ENCODE data around the gene TRAK2.
"Not testable (repeated sequence)": the region's sequence is repeated elsewhere in the genome, so short reads cannot be mapped to it uniquely, and the experiment has no call there.

The TRAK2 gene

GRCh38 chr2:201451292-201452057 is at the start of gene TRAK2, which contains the start of gene STRADB:
Gene TRAK2 (minus strand): TSS chr2:201451458. CDS start chr2:201420507, 30,951 bp downstream.
Gene STRADB (plus strand): TSS chr2:201451740. CDS start chr2:201454841, 3,101 bp downstream.
- DNase-seq (ENCODE audit: low spot score) = peak; percentile 96

GRCh38 chr2:201500534-201500933 is 49.3 kb upstream of the TRAK2 start:
- no peak for DNase-seq (ENCODE audit: low spot score)

GRCh38 chr2:201496785-201497184 is 45.5 kb upstream of the TRAK2 start:
- DNase-seq (ENCODE audit: low spot score) = no peak

- DNase-seq (ENCODE audit: low spot score) = no peak
Measured at GRCh38 chr2:201490291-201490690, 39.0 kb upstream of the TRAK2 start.

- no peak for DNase-seq (ENCODE audit: low spot score)
Measured at GRCh38 chr2:201484805-201485204, 33.5 kb upstream of the TRAK2 start.

- DNase-seq (ENCODE audit: low spot score) = not testable (repeated sequence)
Measured at GRCh38 chr2:201483758-201484157, 32.5 kb upstream of the TRAK2 start.

GRCh38 chr2:201483342-201483741 is 32.1 kb upstream of the TRAK2 start:
- DNase-seq (ENCODE audit: low spot score) = no peak

GRCh38 chr2:201482543-201482942 is 31.3 kb upstream of the TRAK2 start:
- no peak for DNase-seq (ENCODE audit: low spot score)

- no peak for DNase-seq (ENCODE audit: low spot score)
Measured at GRCh38 chr2:201472411-201472810, 21.2 kb upstream of the TRAK2 start.

GRCh38 chr2:201471732-201472393 is 20.6 kb upstream of the TRAK2 start:
- no peak for DNase-seq (ENCODE audit: low spot score)

GRCh38 chr2:201470821-201471731 is 19.8 kb upstream of the TRAK2 start:
- no peak for DNase-seq (ENCODE audit: low spot score)

- DNase-seq (ENCODE audit: low spot score) = no peak
Measured at GRCh38 chr2:201467666-201468065, 16.4 kb upstream of the TRAK2 start.

- no peak for DNase-seq (ENCODE audit: low spot score)
Measured at GRCh38 chr2:201466050-201466675, 14.9 kb upstream of the TRAK2 start.

GRCh38 chr2:201465524-201465971 is 14.3 kb upstream of the TRAK2 start:
- no peak for DNase-seq (ENCODE audit: low spot score)

- no peak for DNase-seq (ENCODE audit: low spot score)
Measured at GRCh38 chr2:201464547-201464946, 13.3 kb upstream of the TRAK2 start.

GRCh38 chr2:201460532-201460931 is 9.3 kb upstream of the TRAK2 start:
- DNase-seq (ENCODE audit: low spot score) = no peak

- DNase-seq (ENCODE audit: low spot score) = no peak
Measured at GRCh38 chr2:201458381-201458780, 7.1 kb upstream of the TRAK2 start.

- DNase-seq (ENCODE audit: low spot score) = no peak
Measured at GRCh38 chr2:201452922-201453643, 1.8 kb upstream of the TRAK2 start.

GRCh38 chr2:201452058-201452921 is 1.0 kb upstream of the TRAK2 start:
- DNase-seq (ENCODE audit: low spot score) = no peak

- DNase-seq (ENCODE audit: low spot score) = peak; percentile 58
Measured at GRCh38 chr2:201450954-201451291, 335 bp downstream of the TRAK2 start.
